Stimulated activated CD8-positive, alpha-beta memory T cell treated with anti-CD3 and anti-CD28 coated beads, Interleukin-12 subunit alpha, Interleukin-12 subunit beta, amount 100 ng/mL, for 1 hour (primary cell): ENCODE data around the gene HBB.

Source experiments
- DNase-seq: peaks from one replicate; pipeline ENCODE4 v3.0.0-alpha.2; 2020; ENCODE audit warnings: low read depth

HBB gene

GRCh38 chr11:5247472-5248192 lies 20.8 kb upstream of the HBB start:
- DNase-seq = no peak

DNA sequence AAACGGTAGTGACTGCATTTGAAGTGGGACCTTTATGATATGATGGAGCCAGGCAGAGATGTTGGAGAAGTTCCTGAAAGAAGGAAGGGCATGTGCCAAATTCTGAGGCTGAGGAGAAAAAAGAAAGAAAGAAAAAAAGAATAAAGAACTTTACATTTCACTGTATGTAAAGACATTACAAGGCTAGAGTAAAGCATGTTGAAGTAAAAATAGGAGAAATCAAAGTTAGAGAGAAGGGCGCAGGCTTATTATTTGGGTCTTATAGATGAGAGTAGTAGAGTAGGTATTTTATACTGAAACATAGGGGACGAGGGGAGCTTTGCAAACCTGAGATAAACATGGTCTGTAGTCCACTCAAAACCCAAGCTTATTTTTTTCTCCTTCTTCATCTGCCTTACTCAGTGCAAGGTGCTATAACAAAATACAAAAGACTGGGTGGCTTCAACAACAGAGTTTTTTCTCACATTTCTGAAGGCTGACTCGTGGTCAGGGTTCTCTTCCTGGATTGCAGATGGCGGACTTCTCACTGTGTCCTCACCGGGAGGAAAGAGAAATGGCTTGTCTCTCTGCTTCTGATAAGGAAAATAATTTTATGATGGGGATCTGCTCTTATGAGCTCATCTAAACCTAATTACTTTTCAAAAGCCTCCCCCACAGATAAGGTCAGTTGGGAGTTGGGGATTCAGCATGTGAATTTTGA lies 20.1 kb upstream of the HBB start:
- DNase-seq = no peak

- DNase-seq = no peak
These were observed 18.3 kb upstream of the HBB start for GRCh38 chr11:5245155-5245554.

GRCh38 chr11:5243816-5244180 lies 16.9 kb upstream of the HBB start:
- no peak for DNase-seq

DNA sequence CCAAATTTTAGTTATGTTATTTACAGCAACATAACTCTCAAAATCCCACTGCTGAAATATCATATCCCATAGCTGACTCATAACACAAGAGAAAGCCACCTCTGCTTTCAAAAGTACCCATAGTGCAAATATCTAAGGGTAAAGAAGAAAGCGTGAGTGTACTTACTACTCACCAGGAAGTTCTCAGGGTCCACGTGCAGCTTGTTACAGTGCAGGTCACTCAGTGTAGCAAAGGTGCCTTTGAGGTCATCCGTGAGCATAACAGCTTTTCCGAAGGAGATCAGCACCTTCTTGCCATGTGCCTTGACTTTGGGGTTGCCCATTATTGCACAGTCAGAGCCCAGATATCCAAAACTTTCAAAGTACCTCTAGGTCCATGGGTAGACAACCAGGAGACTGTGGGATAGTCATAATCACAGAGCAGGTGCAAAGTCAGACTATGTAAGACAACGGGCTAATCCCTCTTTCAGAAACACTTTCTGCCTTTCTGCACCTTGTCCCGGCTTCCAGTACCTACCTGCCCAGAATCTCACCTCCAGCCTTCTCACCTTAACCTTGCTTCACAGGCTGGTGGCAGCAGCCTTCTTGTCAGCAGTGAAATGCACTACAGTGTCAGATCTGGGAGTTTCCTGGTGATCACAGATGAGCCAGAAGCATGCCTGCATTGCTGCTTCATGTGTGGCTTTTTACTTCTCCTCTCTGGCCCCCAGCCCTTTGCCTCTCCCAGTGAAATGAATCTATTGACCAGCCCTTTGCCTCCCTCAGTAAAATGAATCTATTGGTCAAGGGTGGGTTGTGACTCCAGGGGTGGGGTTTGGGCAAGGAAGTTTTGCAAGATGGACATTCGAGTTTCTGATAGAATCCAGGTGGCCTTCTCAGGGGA lies 16.3 kb upstream of the HBB start:
- DNase-seq = no peak

DNA sequence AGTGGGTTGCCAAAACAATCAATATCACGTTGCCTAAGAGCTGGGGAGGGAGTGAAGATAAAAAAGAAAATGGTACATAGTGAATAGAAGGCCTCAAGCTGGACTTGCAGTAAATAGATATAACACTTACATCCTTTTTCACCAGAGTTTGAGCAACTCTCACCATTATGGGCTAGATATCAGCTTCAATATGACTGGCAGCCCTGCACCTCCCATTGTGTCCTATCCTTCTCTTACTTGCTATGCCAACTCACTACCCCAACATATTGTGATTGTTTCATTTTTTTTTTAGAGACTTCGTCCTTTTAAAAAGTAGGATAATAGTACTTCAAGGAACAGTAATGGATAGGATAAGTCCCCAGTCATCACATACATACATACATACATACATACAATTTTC lies 15.3 kb upstream of the HBB start:
- no peak for DNase-seq

GRCh38 chr11:5241458-5241857 lies 14.6 kb upstream of the HBB start:
- no peak for DNase-seq

DNA sequence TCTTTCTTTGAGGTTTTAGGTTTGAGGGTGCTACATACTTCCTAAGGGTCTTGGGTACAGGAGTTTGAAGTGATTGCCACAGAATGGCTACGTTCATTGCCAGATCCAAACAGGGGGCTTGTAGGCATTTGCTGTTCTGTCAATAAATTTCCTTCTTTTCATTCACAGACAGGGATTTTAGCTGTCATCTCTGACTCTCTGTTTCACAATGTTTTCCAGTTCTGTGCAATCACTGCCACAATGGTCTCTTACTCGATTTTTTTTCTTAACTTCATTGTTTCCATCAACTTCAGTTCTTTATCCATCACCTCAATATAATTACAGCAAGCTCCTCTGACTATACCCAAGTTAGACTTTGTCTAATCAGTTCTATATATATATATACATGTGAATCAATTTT lies 13.6 kb upstream of the HBB start:
- DNase-seq = no peak

GRCh38 chr11:5240056-5240455 lies 13.2 kb upstream of the HBB start:
- no peak for DNase-seq

GRCh38 chr11:5239046-5239445 lies 12.2 kb upstream of the HBB start:
- no peak for DNase-seq

DNA sequence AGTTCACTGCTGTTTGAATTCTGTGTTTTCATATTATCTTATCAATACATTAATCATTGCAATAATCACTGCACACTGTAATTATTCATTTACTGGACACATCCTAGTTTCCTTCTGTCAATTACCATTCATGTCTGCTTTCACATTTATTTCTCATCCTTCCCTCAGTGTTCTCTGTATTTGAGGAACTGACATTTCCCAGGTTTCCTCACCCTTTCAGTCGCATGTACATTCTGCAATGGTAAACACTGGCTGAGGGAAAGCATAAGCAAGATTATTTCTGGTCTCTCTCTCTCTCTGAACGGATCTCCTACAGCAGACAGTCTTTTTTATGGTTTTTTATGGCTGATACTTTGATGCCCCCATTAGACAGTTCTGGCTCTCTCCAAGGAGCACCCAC lies 11.6 kb upstream of the HBB start:
- DNase-seq = no peak

- no peak for DNase-seq
These were observed 10.5 kb upstream of the HBB start for GRCh38 chr11:5237420-5237819.

DNA sequence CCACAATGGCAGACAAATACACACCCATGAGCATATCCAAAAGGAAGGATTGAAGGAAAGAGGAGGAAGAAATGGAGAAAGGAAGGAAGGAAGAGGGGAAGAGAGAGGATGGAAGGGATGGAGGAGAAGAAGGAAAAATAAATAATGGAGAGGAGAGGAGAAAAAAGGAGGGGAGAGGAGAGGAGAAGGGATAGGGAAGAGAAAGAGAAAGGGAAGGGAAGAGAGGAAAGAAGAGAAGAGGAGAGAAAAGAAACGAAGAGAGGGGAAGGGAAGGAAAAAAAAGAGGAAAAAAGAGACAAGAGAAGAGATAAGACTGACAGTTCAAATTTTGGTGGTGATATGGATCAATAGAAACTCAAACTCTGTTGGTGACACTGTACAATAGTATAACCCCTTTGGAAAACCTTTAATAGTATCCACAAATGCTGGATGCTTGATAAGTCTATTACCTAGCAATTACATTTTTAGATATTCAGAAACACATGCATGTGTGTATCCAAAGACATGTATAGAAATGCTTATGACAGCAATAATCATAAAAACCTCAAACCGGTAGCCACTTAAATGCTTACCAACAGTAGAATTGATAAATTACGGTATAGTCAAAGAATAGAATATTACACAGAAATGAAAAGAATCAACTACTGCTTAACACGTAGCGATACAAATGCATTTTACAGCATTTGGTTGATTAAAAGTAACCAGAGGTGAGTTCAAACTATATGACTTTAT lies 8.7 kb upstream of the HBB start:
- DNase-seq = no peak

GRCh38 chr11:5234381-5234834 lies 7.5 kb upstream of the HBB start, which contains the start of gene HBD:
TSS of gene HBD (minus strand) at chr11:5234483. CDS start at chr11:5234433, 50 bp downstream.
- no peak for DNase-seq

- no peak for DNase-seq
These were observed 6.4 kb upstream of the HBB start for GRCh38 chr11:5233307-5233706.

DNA sequence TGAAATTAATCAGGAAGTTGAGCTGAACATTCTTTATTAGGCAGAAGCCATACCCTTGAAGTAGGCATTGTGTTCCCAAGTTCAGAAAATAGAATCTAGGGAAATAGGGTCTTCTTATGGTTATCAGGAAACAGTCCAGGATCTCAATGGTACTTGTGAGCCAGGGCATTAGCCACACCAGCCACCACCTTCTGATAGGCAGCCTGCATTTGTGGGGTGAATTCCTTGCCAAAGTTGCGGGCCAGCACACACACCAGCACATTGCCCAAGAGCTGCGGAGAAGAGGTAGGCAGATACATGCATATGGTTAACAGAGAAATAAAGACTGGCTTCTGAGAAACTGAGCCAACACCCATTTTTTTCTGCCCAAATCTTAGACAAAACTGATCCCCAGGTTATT lies 6.0 kb upstream of the HBB start:
- no peak for DNase-seq

GRCh38 chr11:5232176-5232575 lies 5.3 kb upstream of the HBB start:
- no peak for DNase-seq

GRCh38 chr11:5231111-5231510 lies 4.2 kb upstream of the HBB start:
- DNase-seq = no peak

DNA sequence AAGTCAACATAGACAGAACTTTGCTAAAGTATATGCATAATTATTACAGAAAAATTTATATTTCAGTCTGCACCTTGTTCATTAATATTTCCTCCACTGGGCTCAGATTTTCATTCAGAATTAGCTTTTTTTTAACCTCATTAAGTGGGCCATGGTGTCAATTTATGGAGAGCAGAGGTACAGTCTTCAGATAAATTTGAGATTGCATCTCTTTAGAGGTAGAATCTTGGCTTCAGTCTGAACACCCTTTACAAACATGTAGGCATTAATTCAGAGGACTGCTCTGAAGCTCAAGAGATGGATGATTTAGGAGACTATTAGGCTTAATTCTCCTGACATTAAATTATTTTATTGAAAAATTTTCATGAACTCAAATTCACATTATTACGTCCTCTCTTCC lies 3.4 kb upstream of the HBB start:
- DNase-seq = no peak

DNA sequence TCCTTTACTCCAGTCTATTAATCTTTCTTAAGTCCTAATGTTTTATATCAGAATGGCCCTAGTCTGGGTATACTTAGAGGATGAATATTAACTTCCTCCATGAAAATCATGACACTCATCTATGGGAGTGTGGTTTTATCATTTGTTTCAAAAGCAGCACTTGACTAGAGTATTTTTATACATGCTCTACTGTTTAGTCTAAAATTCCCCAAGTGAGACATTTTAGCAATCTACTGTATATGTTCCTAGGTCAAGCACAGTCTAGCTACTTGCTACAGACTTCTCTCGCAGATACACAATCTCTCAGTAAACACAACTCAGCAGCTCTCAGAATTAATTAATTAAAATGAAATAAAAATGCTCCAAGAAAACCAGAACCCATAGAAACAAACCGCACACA lies 2.9 kb upstream of the HBB start:
- DNase-seq = no peak

- DNase-seq = no peak
These were observed 2.5 kb upstream of the HBB start for GRCh38 chr11:5229356-5229755.

DNA sequence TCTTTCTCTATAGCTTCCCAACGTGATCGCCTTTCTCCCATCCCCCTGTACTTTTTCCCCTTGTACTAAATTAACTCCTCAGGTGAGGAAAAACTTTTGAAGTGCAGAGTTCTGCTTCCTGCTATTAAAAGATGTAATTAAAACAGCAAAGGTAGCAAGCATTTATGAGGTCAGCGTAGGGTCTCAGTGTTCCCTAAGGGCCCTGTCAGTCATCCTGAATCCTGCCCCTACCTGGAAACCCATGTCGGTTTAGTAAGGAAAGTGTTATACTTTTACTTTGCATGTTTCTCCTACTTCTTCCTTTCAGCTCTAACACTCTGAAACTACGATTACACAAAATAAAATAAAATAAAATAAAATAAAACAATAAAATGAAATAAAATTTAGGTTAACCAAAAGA lies 1.3 kb upstream of the HBB start:
- DNase-seq = no peak
